Thymus (tissue), 11 donors: ENCODE measurements around the gene FAM180A. TPM values are rescaled to one million over a fixed set of nuclear protein-coding genes. Genes with fewer than 3 reads are reported as not detected.

ENCODE experiments used
- DNase-seq, 9 donors: peaks; one replicate each; pipeline ENCODE4 v3.0.0-alpha.2; 2013; ENCODE audit warnings: low spot score in 9 of 9, low read depth in 6 of 9, missing footprints in 1 of 9
- H3K27ac ChIP-seq, 2 donors: one replicate each; pipeline ENCODE4 v1.5.1; 2013; ENCODE audit warnings: control low read depth in 1 of 2, low read depth in 1 of 2, low read length in 1 of 2, mild to moderate bottlenecking in 1 of 2, moderate library complexity in 1 of 2
- H3K27me3 ChIP-seq, 2 donors: one replicate each; pipeline ENCODE4 v1.5.1; 2013; ENCODE audit warnings: low read length in 1 of 2; ENCODE audit not compliant: control insufficient read depth in 2 of 2, insufficient read depth in 1 of 2
- H3K36me3 ChIP-seq, 2 donors: one replicate each; pipeline ENCODE4 v1.5.1; 2013; ENCODE audit warnings: low read length in 1 of 2, mild to moderate bottlenecking in 1 of 2, moderate library complexity in 1 of 2; ENCODE audit not compliant: control insufficient read depth in 2 of 2, insufficient read depth in 2 of 2
- H3K4me1 ChIP-seq, 2 donors: one replicate each; pipeline ENCODE4 v1.5.1; 2013; ENCODE audit warnings: low read length in 2 of 2; ENCODE audit not compliant: control insufficient read depth in 2 of 2, insufficient read depth in 2 of 2
- H3K4me3 ChIP-seq, 2 donors: one replicate each; pipeline ENCODE4 v1.5.1; 2013; ENCODE audit warnings: low read length in 2 of 2, control low read depth in 1 of 2, mild to moderate bottlenecking in 1 of 2
- H3K9me3 ChIP-seq, 2 donors: one replicate each; pipeline ENCODE4 v1.5.1; 2013; ENCODE audit warnings: low read length in 1 of 2, mild to moderate bottlenecking in 1 of 2; ENCODE audit not compliant: control insufficient read depth in 2 of 2, insufficient read depth in 1 of 2
- WGBS: extraction: QIAGEN DNeasy Blood & Tissue Kit; methylation state at CpG from one replicate; pipeline ENCODE4 v1.1.7; 2013; 5-methylcytosine and 5-hydroxymethylcytosine counted together
- polyA plus RNA-seq: library from polyadenylated mRNA; stranded (reverse); fragments of 200-250 nt; gene quantifications from one replicate; pipeline ENCODE4 v1.2.3, GENCODE V29; 2013
- total RNA-seq: library from RNA; stranded (reverse); fragments of 120-200 nt; gene quantifications from one replicate; pipeline ENCODE4 v1.2.4, GENCODE V29; 2013
- donor health status: healthy.

FAM180A gene
- total and polyA plus RNA-seq, 2 donors, result 0.05 to 0.11 TPM

DNA sequence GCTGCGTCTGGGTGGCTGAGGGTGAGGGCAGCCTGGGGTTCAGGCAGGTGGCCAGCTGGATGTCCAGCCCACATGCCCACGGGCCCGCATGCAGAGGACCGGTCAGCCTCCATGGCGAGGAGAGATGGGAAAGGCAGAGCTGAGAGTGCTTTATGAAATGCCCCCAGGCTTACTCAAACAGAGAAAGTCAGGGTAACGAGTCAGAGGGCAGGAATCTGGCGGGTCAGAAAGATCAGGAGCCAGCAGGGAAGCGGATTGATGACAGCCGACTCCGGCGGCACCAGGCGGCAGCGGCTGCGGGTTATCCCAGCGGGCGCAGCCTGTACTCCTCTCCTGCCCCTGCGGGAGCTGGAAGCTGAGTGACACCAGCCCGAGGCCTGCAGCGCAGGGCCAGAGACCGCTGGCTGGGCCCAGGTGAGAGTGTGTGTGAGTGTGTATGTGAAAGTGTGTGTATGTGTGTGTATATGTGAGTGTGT lies 34.0 kb downstream of the FAM180A start:
- 96% methylated on average over 20 of the region's 20 CpGs for whole genome bisulfite sequencing
- no peak for DNase-seq

DNA sequence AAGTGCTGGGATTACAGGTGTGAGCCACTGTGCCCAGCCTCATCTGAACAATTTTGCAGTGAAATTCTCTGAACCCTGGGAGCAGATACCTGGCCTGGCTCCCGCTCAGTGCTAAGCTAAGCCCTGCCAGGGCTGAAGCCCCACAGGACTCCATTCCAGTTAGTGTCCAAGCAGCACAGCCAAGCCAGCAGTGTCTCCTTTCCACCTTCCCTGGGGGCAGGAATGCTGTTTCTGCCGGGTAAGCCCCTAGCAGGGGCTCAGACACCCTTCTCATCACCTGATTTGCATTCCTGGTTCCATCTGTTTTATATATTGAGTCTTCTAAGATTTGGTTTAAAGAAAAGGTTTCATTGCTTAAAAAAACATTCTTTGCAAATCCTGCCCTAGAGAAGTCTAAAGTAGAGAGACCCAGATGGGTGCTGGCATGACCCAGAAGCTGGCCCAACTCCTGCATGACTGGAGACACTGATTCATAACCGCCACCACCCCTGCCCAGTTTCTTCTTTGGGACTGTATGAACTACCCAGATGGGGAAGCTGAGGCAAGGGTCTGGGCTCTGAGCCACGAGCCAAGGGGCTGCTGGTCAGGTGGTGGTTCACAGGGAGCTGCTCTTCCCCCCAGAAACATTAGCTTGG lies 34.7 kb downstream of the FAM180A start:
- H3K4me1 ChIP-seq, result no peaks in the 10 kb centered on the region
- H3K9me3 ChIP-seq, result peaks cover 0 to 4% of the 10 kb centered on the region in 2 donors
- no peaks in the 10 kb centered on the region for H3K36me3 ChIP-seq
- no peak overlapping the region for H3K27ac ChIP-seq
- H3K27me3 ChIP-seq, result no peaks in the 10 kb centered on the region
- WGBS, result 86% methylated on average over 4 of the region's 4 CpGs
- no peak for DNase-seq
- H3K4me3 ChIP-seq, result no peak overlapping the region

More for the DNA sequence above, 34.0 kb downstream of the FAM180A start:
- H3K27ac ChIP-seq, result no peak overlapping the region
- no peaks in the 10 kb centered on the region for H3K27me3 ChIP-seq
- no peak overlapping the region for H3K4me3 ChIP-seq
- H3K9me3 ChIP-seq, result peaks cover 0 to 4% of the 10 kb centered on the region in 2 donors
- H3K4me1 ChIP-seq, result no peaks in the 10 kb centered on the region
- H3K36me3 ChIP-seq, result no peaks in the 10 kb centered on the region

DNA sequence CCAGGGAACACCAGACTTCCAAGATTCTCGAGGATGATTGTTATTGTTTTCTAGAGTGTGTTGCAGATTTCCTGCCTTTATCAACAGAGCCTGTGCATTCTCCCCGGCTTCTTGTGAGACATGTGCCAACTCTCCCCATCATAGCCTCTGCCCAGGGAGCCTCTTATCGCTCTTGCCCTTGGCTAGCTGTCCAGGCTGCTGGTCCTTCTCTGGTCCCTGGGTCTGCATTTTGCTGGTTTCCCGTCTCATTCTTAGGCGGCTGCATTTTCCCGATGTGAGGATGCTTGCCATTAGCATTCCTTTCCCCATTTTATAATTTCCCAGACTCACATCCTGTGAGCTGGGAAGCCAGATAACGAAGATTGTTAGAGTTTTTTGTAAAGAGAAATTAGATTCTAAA lies 35.8 kb downstream of the FAM180A start:
- whole genome bisulfite sequencing, result 78% methylated on average over 7 of the region's 7 CpGs
- no peaks in the 10 kb centered on the region for H3K4me1 ChIP-seq
- H3K27ac ChIP-seq, result no peak overlapping the region

DNA sequence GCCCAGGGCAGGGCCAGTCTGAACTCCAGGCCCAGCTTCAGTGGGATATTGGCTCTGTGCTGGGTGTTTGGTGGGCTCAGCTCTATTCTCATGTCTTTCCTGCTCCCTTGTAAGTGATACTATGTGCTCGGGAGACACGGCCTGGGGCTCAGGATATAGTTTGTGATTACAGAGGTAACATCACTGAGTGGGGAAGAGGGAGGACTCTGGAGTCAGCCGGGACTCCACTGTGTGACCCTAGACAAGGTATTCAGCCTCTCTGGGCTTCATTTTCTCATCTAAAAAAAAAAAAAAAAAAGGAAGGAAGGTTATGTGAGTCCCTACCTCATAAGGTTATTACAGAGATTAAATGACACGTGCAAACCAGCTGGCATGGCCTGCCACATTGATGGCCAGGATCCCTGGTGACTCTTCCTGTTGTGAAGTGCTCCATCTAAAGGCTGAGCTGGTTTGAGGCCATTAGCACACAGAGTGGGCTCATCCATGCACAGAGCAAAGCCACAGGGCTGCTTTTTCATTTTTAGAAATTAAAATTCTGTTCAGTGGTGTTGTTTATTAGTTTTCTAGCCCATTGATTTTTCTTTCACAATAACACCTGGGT lies 36.3 kb downstream of the FAM180A start:
- Histone ChIP-seq H3K4me1 (no peaks in the 10 kb centered on the region), H3K9me3 (peaks cover 0 to 4% of the 10 kb centered on the region in 2 donors), H3K36me3 (no peaks in the 10 kb centered on the region), H3K27ac (no peak overlapping the region), H3K4me3 (no peak overlapping the region), H3K27me3 (no peaks in the 10 kb centered on the region)
- 89% methylated on average over 4 of the region's 4 CpGs for WGBS
- DNase-seq, result no peak

More for the DNA sequence above, 35.8 kb downstream of the FAM180A start:
- Histone ChIP-seq H3K4me3 (no peak overlapping the region), H3K27me3 (no peaks in the 10 kb centered on the region), H3K36me3 (no peaks in the 10 kb centered on the region), H3K9me3 (peaks cover 0 to 4% of the 10 kb centered on the region in 2 donors)
- DNase-seq, result no peak

DNA sequence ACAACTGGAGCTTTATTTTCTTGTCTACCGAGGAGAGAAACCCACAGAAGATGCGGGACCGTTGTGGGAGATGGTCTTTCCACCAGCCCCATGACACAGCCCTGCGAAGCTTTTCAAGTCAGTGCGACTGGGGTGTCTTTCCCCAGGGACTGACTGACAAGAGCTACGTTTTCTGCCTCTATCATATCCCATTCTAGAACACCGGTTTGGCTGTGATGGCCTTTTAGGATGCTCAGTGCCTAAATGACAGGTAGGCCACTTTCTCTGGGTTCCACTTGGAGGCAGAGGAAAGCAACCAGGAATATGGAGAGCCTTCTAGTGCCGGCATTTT lies 37.5 kb downstream of the FAM180A start:
- no peaks in the 10 kb centered on the region for H3K36me3 ChIP-seq
- H3K27me3 ChIP-seq, result no peaks in the 10 kb centered on the region
- H3K9me3 ChIP-seq, result peaks cover 0 to 4% of the 10 kb centered on the region in 2 donors
- H3K4me3 ChIP-seq, result no peak overlapping the region
- no peak for DNase-seq
- no peak overlapping the region for H3K27ac ChIP-seq
- 64% methylated on average over 8 of the region's 8 CpGs for WGBS
- no peaks in the 10 kb centered on the region for H3K4me1 ChIP-seq

DNA sequence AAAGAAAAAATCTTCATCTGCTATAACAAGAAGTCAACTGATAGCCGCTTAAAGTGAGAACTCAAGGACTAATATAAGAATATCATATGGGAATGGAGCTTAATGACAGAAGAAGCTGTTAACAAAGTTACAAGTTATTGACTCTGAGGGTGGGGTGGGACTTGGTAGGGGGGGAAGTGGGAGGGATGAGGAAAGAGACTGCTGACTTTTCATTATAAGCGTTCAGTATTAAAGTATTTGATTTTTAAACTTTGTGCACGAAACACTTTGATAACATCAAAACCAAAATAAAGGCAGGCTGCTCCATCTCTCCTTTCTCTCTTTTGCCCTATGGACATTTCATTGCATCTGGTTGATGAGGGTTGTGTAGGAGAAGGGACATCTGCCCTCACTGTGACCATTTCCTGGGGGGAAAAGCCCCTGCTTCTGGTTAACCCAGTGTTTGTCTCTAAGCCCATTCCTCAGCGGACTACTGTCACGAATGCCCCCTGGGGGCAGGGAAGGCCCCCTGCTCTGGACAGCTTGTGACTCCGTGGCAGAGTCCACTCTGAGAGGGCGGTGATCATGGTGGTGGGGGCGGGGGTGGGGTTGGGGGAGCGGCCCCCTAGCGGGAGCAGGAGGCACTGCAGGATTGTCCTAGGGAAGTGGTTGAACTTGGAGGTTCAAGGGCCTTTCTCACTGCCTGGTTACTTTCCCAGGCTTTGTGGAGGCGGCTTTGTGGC lies 38.0 kb downstream of the FAM180A start:
- peaks cover 0 to 4% of the 10 kb centered on the region in 2 donors for H3K9me3 ChIP-seq
- H3K27me3 ChIP-seq, result no peaks in the 10 kb centered on the region
- H3K4me3 ChIP-seq, result no peak overlapping the region
- WGBS, result 47% methylated on average over 11 of the region's 11 CpGs
- DNase-seq, result no peak
- H3K27ac ChIP-seq, result no peak overlapping the region
- no peaks in the 10 kb centered on the region for H3K36me3 ChIP-seq
- H3K4me1 ChIP-seq, result no peaks in the 10 kb centered on the region

DNA sequence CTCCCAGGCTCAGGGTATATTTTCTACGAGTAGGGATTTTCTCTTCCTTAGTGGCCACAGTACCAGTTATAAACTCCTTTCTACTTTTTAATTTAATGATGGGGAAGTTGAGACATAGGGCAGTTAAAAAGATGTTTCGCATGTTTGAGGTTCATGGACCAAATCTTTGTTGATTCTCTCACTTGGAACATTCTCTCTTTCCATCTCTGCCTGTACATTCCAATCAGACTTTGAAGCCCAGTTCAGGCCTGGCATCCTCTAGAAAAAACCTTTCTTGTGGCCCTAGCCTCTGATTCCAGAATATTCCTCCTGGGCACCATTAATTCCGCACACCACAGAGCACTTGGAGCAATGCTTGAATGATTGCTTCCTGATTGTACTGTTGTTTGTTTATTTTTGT lies 39.1 kb downstream of the FAM180A start:
- Histone ChIP-seq H3K27ac (no peak overlapping the region), H3K4me3 (no peak overlapping the region), H3K4me1 (no peaks in the 10 kb centered on the region), H3K9me3 (peaks cover 0 to 4% of the 10 kb centered on the region in 2 donors), H3K27me3 (no peaks in the 10 kb centered on the region), H3K36me3 (no peaks in the 10 kb centered on the region)
- WGBS, result 98% methylated on average over 3 of the region's 3 CpGs
- DNase-seq, result no peak

DNA sequence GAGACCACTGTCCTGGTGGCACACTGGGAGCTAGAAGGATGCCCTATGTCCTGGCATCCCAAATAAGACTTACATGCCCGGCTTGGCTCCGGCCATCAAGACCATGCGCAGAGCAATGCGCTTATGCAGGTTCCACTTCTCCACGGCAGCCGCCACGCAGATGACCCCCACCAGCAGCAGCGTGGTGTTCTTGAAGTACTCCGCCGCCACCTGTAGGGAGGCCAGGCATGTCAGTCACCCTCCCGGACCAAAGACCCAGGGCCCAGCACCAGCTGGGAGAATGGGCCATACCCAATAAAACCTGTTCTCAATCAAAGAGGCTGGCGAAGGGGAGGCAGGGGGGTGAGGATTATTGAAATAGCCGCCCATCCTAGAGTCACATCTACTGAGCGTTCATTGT lies 40.6 kb downstream of the FAM180A start:
- Histone ChIP-seq H3K27me3 (no peaks in the 10 kb centered on the region), H3K36me3 (no peaks in the 10 kb centered on the region), H3K27ac (no peak overlapping the region), H3K9me3 (peaks cover 0 to 4% of the 10 kb centered on the region in 2 donors), H3K4me1 (no peaks in the 10 kb centered on the region), H3K4me3 (no peak overlapping the region)
- DNase-seq, result no peak
- 96% methylated on average over 14 of the region's 14 CpGs for WGBS

DNA sequence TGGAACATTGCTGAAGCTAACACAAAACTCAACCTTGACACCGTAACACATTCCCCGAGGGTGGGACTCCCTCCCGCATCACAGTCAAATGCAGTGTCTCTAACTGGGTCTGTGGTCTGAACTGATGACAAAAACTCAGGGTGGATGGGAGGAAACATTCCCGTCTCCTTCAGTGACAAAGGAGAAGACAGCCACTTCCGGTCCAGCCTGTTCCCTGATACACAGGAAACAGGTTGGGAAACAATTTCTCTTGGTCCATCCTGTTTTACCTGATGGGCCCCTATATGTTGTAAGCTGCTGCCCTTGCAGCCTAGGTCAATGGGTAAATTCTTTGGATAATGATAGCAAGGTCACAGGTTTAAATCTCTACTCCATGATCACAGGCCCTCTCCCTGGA lies 41.0 kb downstream of the FAM180A start:
- peaks cover 0 to 4% of the 10 kb centered on the region in 2 donors for H3K9me3 ChIP-seq
- H3K27me3 ChIP-seq, result no peaks in the 10 kb centered on the region
- no peaks in the 10 kb centered on the region for H3K36me3 ChIP-seq
- H3K27ac ChIP-seq, result no peak overlapping the region
- DNase-seq, result no peak
- no peaks in the 10 kb centered on the region for H3K4me1 ChIP-seq
- no peak overlapping the region for H3K4me3 ChIP-seq
- WGBS, result 77% methylated on average over 5 of the region's 5 CpGs
